ENCODE measurements around the gene ANGPT4.

ANGPT4 gene

DNA sequence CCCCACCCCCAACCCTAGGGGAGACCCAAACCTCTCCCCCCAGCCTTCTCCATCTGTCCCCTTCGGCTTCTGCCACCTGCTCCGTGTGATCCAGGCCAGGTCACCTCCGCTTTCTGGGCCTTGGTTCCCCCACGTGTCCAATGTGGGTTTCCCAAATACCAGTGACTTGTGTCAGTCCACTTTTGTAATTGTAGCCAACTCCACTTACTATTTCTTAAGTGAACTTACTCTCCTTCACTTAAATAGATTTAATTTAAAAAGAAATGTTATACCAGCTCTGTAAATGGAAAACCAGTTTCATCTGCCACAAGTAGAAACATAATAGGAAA is 92.6 kb downstream of the ANGPT4 start:
- no peak for DNase-seq
- TF ChIP-seq, protein P1, sequence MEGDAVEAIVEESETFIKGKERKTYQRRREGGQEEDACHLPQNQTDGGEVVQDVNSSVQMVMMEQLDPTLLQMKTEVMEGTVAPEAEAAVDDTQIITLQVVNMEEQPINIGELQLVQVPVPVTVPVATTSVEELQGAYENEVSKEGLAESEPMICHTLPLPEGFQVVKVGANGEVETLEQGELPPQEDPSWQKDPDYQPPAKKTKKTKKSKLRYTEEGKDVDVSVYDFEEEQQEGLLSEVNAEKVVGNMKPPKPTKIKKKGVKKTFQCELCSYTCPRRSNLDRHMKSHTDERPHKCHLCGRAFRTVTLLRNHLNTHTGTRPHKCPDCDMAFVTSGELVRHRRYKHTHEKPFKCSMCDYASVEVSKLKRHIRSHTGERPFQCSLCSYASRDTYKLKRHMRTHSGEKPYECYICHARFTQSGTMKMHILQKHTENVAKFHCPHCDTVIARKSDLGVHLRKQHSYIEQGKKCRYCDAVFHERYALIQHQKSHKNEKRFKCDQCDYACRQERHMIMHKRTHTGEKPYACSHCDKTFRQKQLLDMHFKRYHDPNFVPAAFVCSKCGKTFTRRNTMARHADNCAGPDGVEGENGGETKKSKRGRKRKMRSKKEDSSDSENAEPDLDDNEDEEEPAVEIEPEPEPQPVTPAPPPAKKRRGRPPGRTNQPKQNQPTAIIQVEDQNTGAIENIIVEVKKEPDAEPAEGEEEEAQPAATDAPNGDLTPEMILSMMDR (IDR thresholded peaks at IDR 0.05; ENCODE audit: low read depth, low read length, missing control alignments) = no peak
- Histone ChIP-seq H3K36me3 (replicated peaks) (no peaks in the 10 kb centered on the region), H3K4me3 (ENCODE audit: low read depth, low read length) (no peak overlapping the region), H3K27ac (no peak overlapping the region), H3K27me3 (replicated peaks) (no peaks in the 10 kb centered on the region)
- in situ Hi-C loops (cut with HindIII; ENCODE audit: low pct_ligation_motif_present, low sequenced_read_pairs) = no loop called here

DNA sequence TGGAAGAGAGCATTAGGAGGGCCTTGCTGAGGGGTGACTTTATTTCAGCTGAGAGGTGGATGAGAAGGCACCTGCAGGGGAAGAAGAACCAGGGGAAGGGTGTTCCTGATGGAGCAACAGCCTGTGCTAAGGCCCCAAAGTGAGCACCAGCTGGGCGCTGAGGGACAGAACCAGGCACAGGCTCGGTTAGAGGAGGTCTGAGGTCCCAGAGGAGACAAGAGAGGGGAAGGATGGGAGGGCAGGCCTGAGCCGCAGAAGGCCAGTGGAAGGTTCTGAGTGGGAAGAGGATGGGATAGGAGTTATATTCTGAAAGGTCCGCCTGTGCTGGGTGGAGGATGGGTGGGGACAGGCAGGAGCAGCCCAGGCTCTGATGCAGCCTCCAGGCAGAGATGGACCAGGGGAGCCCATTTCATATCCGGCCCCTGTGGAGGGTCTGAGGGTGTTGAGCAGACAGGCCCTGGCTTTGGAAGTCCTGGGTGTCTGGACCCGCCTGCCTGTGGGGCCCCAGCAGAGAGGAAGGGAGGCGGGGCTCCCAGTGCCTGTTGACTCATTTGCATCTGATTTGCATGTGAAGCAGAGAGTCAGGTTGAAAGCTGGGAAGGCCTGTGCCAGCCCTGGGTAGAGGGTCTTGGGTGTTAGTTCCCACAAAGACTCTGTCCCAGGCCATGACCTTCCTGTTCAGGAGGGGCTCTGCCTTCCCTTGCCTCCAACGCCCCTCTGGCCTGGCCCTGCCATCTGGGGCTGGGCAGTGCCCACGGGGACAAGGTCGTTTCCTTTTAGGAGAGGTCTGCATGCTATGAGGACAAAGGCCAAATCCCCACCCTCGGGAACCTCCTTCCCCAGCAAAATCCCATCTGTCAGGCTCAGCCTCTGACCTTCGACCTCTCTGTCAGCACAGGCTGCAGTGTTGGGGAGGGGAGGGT is 93.2 kb downstream of the ANGPT4 start:
- Histone ChIP-seq H3K27me3 (replicated peaks) (no peaks in the 10 kb centered on the region), H3K36me3 (replicated peaks) (no peaks in the 10 kb centered on the region), H3K4me3 (ENCODE audit: low read depth, low read length) (no peak overlapping the region), H3K27ac (no peak overlapping the region)
- DNase-seq = no peak
- TF ChIP-seq, protein P1 (IDR thresholded peaks at IDR 0.05; ENCODE audit: low read depth, low read length, missing control alignments) = no peak
- in situ Hi-C loops (cut with HindIII; ENCODE audit: low pct_ligation_motif_present, low sequenced_read_pairs) = no loop called here

DNA sequence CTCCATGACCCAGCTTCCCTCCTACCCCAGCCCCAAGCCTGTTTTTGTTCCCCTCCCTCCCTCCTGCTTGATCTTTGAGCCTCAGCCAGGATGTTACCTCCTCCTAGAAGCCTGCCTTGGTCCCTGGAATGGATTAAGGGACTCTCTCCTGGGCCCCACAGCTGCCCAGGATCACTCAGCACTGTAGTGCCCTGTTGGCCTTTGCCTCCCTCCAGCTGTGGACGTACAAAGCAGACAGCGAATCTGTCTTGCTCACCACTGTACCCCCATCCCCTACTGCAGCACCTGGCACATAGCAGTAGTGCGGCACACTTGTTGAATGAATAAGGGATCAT is 94.4 kb downstream of the ANGPT4 start:
- Histone ChIP-seq H3K27me3 (replicated peaks) (no peaks in the 10 kb centered on the region), H3K4me3 (ENCODE audit: low read depth, low read length) (no peak overlapping the region), H3K27ac (no peak overlapping the region), H3K36me3 (replicated peaks) (no peaks in the 10 kb centered on the region)
- TF ChIP-seq, protein P1 (IDR thresholded peaks at IDR 0.05; ENCODE audit: low read depth, low read length, missing control alignments) = no peak
- in situ Hi-C loops (cut with HindIII; ENCODE audit: low pct_ligation_motif_present, low sequenced_read_pairs) = no loop called here
- no peak for DNase-seq

DNA sequence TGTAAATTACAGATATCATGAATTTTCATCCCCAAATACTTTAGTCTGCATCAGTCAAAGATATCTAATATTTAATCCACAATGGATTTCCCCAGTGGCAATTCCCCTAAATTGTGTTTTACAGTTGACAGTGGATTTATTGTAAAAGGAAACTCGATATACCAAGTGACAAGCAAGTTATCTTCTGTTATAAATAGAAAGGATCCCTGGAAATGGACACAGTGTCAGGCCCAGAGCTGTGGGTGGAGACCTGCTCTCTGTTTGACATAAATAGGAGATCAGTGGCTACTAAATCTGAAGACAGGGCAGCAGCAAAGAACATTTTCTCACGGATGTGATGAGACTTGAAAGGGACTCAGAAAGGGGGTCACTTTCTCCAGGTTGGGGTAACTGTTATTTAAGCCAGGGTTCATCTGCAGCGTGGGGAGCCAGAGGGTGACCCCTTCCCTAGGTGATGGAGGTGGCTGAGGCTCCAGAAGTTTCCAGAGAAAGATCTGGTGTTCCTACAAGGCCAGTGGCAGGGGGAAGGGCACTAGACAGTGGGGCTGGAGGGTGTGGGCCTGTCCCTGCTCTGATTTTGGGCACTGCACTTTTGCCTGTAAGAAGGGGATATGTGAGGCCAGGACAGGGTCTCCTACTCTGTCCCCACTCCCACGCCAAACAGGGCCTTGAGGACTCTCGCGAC is 94.9 kb downstream of the ANGPT4 start:
- H3K27me3 ChIP-seq (replicated peaks) = no peaks in the 10 kb centered on the region

DNA sequence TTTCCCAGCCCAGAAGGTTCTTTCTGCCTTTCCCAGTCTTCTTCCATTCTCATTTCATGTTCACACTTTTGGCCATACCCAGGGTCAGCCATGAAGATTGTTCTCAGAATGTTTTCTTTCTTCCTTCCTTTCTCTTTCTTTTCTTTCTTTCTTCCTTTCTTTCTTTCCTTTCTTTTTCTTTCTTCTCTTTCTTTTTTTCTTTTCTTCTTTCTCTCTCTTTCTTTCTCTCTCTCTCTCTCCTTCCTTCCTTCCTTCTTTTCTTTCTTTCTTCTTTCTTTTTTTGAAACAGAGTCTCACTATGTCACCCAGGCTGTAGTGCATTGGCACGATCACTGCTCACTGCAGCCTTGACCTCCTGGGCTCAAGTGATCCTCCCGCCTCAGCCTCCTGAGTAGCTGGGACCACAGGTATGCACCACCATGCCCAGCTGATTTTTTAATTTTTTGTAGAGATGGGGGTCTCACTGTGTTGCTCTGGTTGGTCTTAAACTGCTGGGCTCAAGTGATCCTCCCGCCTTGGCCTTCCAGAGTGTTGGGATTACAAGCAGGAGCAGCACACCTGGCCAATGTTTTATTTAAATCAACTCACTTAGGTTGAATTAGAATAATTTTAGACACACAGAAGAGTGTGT is 95.7 kb downstream of the ANGPT4 start:
- DNase-seq = no peak
- Histone ChIP-seq H3K27ac (no peak overlapping the region), H3K4me3 (ENCODE audit: low read depth, low read length) (no peak overlapping the region), H3K27me3 (replicated peaks) (no peaks in the 10 kb centered on the region), H3K36me3 (replicated peaks) (no peaks in the 10 kb centered on the region)
- in situ Hi-C loops (cut with HindIII; ENCODE audit: low pct_ligation_motif_present, low sequenced_read_pairs) = no loop called here
- TF ChIP-seq, protein P1 (IDR thresholded peaks at IDR 0.05; ENCODE audit: low read depth, low read length, missing control alignments) = no peak

More for the DNA sequence above, 94.9 kb downstream of the ANGPT4 start:
- Histone ChIP-seq H3K27ac (no peak overlapping the region), H3K4me3 (ENCODE audit: low read depth, low read length) (no peak overlapping the region), H3K36me3 (replicated peaks) (no peaks in the 10 kb centered on the region)
- DNase-seq = no peak
- in situ Hi-C loops (cut with HindIII; ENCODE audit: low pct_ligation_motif_present, low sequenced_read_pairs) = no loop called here
- TF ChIP-seq, protein P1 (IDR thresholded peaks at IDR 0.05; ENCODE audit: low read depth, low read length, missing control alignments) = no peak
